ENCODE measurements around the gene TFCP2L1.

TFCP2L1 gene

DNA sequence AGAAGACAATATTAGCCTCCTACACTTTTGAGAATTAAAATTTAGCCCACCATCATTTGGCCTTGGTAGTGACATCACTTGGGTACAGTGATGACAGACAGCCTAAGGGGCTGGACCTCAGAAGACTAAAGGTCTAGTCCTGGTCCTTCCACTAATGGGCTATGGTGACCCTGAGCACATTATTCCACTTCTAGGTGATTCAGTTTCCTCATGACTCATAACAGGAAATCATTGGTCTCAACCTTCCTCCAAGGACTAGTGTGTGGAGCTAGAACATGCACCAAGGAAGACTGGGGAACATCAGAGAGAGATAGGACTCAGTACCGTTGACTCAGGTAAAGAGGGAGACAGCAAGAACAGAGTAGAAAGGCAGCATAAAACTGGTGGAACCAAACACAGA, 64.0 kb downstream of the TFCP2L1 start:
- no peaks in the 10 kb centered on the region for H3K9me3 Mint-ChIP-seq
- no peaks in the 10 kb centered on the region for H3K4me1 Mint-ChIP-seq
- DNase-seq = no peak
- H3K36me3 Mint-ChIP-seq = no peaks in the 10 kb centered on the region
- H3K4me3 Mint-ChIP-seq = no peak overlapping the region
- no peak overlapping the region for H3K27ac Mint-ChIP-seq
- ATAC-seq (replicated peaks) = no peak
- H3K27me3 Mint-ChIP-seq = no peaks in the 10 kb centered on the region

GRCh38 chr2:121219866-121220265, 65.1 kb downstream of the TFCP2L1 start:
- Mint-ChIP-seq H3K27ac (no peak overlapping the region), H3K36me3 (no peaks in the 10 kb centered on the region), H3K9me3 (no peaks in the 10 kb centered on the region), H3K27me3 (no peaks in the 10 kb centered on the region), H3K4me1 (no peaks in the 10 kb centered on the region), H3K4me3 (no peak overlapping the region)
- ATAC-seq (replicated peaks) (no peak), DNase-seq (no peak)

GRCh38 chr2:121218386-121218938, 66.5 kb downstream of the TFCP2L1 start:
- ATAC-seq (replicated peaks) = no peak
- DNase-seq = no peak
- Mint-ChIP-seq H3K9me3 (no peaks in the 10 kb centered on the region), H3K36me3 (no peaks in the 10 kb centered on the region), H3K4me1 (no peaks in the 10 kb centered on the region), H3K27ac (no peak overlapping the region), H3K27me3 (no peaks in the 10 kb centered on the region), H3K4me3 (no peak overlapping the region)

- no peak for ATAC-seq (replicated peaks)
- no peaks in the 10 kb centered on the region for H3K27me3 Mint-ChIP-seq
- DNase-seq = no peak
- H3K4me3 Mint-ChIP-seq = no peak overlapping the region
- no peaks in the 10 kb centered on the region for H3K36me3 Mint-ChIP-seq
- no peaks in the 10 kb centered on the region for H3K9me3 Mint-ChIP-seq
- no peak overlapping the region for H3K27ac Mint-ChIP-seq
- H3K4me1 Mint-ChIP-seq = no peaks in the 10 kb centered on the region
Measured at GRCh38 chr2:121217627-121218026, 67.4 kb downstream of the TFCP2L1 start.

GRCh38 chr2:121214296-121214695, 70.7 kb downstream of the TFCP2L1 start:
- no peak overlapping the region for H3K4me3 Mint-ChIP-seq
- no peaks in the 10 kb centered on the region for H3K4me1 Mint-ChIP-seq
- H3K27ac Mint-ChIP-seq = no peak overlapping the region
- no peaks in the 10 kb centered on the region for H3K36me3 Mint-ChIP-seq
- DNase-seq (no peak), ATAC-seq (replicated peaks) (no peak)
- no peaks in the 10 kb centered on the region for H3K27me3 Mint-ChIP-seq
- no peaks in the 10 kb centered on the region for H3K9me3 Mint-ChIP-seq

DNA sequence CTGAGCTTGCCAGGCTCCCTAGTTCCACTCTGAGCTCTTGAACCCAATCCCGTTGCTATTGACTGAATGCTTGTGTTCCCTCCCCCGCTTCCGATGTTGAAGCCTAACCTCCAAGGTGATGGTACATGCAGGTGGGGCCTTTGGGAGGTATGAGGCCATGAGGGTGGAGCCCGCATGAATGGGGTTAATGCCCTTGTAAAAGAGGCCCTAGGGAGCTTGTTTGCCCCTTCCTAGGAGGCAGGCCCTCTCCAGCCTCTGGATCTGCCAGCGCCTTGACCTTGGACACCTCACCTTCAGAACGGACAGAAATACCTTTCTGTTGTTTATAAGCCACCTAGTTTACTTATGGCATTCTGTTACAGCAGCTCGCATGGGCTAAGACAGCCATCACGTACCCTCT, 71.6 kb downstream of the TFCP2L1 start:
- Mint-ChIP-seq H3K9me3 (no peaks in the 10 kb centered on the region), H3K4me1 (no peaks in the 10 kb centered on the region), H3K27me3 (no peaks in the 10 kb centered on the region), H3K36me3 (no peaks in the 10 kb centered on the region), H3K27ac (no peak overlapping the region), H3K4me3 (no peak overlapping the region)
- no peak for DNase-seq
- no peak for ATAC-seq (replicated peaks)

DNA sequence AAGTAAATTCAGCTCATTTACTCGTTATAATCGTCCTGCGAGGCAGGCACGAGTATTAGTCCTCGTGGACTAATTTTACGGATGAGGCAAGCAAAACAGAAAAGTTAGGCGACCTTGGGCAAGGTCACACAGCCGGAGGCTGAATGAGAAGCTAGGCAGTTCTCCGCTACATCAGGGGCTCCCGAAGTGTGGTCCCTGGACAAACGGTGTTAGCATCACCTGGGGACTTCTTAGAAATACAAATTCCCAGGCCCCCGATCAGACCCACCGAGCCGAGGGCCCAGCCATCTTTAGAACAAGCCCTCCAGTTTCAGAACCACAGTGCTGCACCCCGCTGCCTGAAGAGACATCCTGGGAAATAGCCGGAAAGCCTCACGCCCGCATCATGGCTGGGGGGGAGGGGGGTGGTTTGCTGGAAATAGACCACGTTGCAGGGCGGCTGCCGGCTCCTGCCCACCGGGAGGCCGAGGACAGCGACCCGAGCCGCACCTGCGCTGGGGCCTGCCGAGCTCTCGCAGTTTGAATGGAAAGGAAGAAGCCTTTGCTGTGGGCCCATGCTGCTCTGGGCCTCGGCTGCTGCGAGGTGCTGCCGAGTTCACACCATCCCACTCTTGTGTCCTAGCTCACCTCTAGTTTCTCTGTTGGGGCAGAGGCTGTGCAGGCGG, 72.2 kb downstream of the TFCP2L1 start:
- ATAC-seq (replicated peaks) = no peak
- H3K27me3 Mint-ChIP-seq = no peaks in the 10 kb centered on the region

GRCh38 chr2:121211689-121212151, 73.3 kb downstream of the TFCP2L1 start:
- DNase-seq = no peak
- ATAC-seq (replicated peaks) = no peak
- no peak overlapping the region for H3K27ac Mint-ChIP-seq
- H3K36me3 Mint-ChIP-seq = no peaks in the 10 kb centered on the region
- no peaks in the 10 kb centered on the region for H3K9me3 Mint-ChIP-seq
- no peaks in the 10 kb centered on the region for H3K4me1 Mint-ChIP-seq
- no peak overlapping the region for H3K4me3 Mint-ChIP-seq
- H3K27me3 Mint-ChIP-seq = no peaks in the 10 kb centered on the region

More for the DNA sequence above, 72.2 kb downstream of the TFCP2L1 start:
- H3K4me1 Mint-ChIP-seq = no peaks in the 10 kb centered on the region
- no peaks in the 10 kb centered on the region for H3K9me3 Mint-ChIP-seq
- no peaks in the 10 kb centered on the region for H3K36me3 Mint-ChIP-seq
- H3K4me3 Mint-ChIP-seq = no peak overlapping the region
- no peak overlapping the region for H3K27ac Mint-ChIP-seq
- DNase-seq = no peak

GRCh38 chr2:121211251-121211650, 73.8 kb downstream of the TFCP2L1 start:
- no peaks in the 10 kb centered on the region for H3K9me3 Mint-ChIP-seq
- no peak overlapping the region for H3K27ac Mint-ChIP-seq
- H3K4me3 Mint-ChIP-seq = no peak overlapping the region

GRCh38 chr2:121210691-121211090, 74.3 kb downstream of the TFCP2L1 start:
- Mint-ChIP-seq H3K4me3 (no peak overlapping the region), H3K27me3 (no peaks in the 10 kb centered on the region), H3K36me3 (no peaks in the 10 kb centered on the region), H3K27ac (no peak overlapping the region), H3K4me1 (no peaks in the 10 kb centered on the region), H3K9me3 (no peaks in the 10 kb centered on the region)
- ATAC-seq (replicated peaks) (no peak), DNase-seq (no peak)

More at GRCh38 chr2:121211251-121211650, 73.8 kb downstream of the TFCP2L1 start:
- no peaks in the 10 kb centered on the region for H3K4me1 Mint-ChIP-seq
- no peaks in the 10 kb centered on the region for H3K27me3 Mint-ChIP-seq
- DNase-seq (no peak), ATAC-seq (replicated peaks) (no peak)
- no peaks in the 10 kb centered on the region for H3K36me3 Mint-ChIP-seq

GRCh38 chr2:121209014-121209610, 75.9 kb downstream of the TFCP2L1 start:
- Mint-ChIP-seq H3K4me1 (no peaks in the 10 kb centered on the region), H3K36me3 (no peaks in the 10 kb centered on the region), H3K27ac (no peak overlapping the region), H3K9me3 (no peaks in the 10 kb centered on the region), H3K27me3 (no peaks in the 10 kb centered on the region), H3K4me3 (no peak overlapping the region)
- DNase-seq (no peak), ATAC-seq (replicated peaks) (no peak)

DNA sequence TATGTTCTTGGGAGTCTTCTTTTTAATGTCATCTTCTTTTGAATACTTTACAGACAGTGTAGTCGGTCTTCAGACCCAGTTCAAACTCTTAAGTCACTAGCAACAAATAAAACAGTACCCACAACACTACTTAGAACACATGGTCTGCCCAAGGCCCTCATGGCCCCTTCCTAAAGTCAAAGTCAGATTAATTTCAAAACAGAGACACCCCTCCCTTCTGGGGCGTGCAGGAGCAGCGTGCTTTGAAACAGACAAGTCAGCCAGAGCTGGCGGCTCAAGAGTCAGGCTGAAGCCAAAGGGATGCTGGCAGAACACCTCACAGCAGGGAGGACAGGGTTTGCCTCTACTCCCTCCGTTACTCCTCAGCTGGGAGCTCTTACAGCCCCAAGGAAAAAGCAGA, 77.5 kb downstream of the TFCP2L1 start:
- Mint-ChIP-seq H3K9me3 (no peaks in the 10 kb centered on the region), H3K27ac (no peak overlapping the region), H3K4me1 (no peaks in the 10 kb centered on the region), H3K4me3 (no peak overlapping the region), H3K27me3 (no peaks in the 10 kb centered on the region), H3K36me3 (no peaks in the 10 kb centered on the region)
- no peak for ATAC-seq (replicated peaks)
- no peak for DNase-seq

- H3K27me3 Mint-ChIP-seq = peaks cover 0 to under 1% of the 10 kb centered on the region in 2 donors
- no peak overlapping the region for H3K27ac Mint-ChIP-seq
- ATAC-seq (replicated peaks) = no peak
- no peaks in the 10 kb centered on the region for H3K4me1 Mint-ChIP-seq
- no peak for DNase-seq
- no peaks in the 10 kb centered on the region for H3K36me3 Mint-ChIP-seq
- no peak overlapping the region for H3K4me3 Mint-ChIP-seq
- no peaks in the 10 kb centered on the region for H3K9me3 Mint-ChIP-seq
Measured at GRCh38 chr2:121205321-121205942, 79.6 kb downstream of the TFCP2L1 start.

- Mint-ChIP-seq H3K4me3 (no peak overlapping the region), H3K9me3 (no peaks in the 10 kb centered on the region), H3K4me1 (no peaks in the 10 kb centered on the region), H3K27ac (no peak overlapping the region), H3K27me3 (peaks cover 0 to 10% of the 10 kb centered on the region in 2 donors), H3K36me3 (no peaks in the 10 kb centered on the region)
- no peak for DNase-seq
- no peak for ATAC-seq (replicated peaks)
Measured at GRCh38 chr2:121203591-121204249, 81.3 kb downstream of the TFCP2L1 start.
